ENCODE results near the gene CBY3.

Gene CBY3

DNA sequence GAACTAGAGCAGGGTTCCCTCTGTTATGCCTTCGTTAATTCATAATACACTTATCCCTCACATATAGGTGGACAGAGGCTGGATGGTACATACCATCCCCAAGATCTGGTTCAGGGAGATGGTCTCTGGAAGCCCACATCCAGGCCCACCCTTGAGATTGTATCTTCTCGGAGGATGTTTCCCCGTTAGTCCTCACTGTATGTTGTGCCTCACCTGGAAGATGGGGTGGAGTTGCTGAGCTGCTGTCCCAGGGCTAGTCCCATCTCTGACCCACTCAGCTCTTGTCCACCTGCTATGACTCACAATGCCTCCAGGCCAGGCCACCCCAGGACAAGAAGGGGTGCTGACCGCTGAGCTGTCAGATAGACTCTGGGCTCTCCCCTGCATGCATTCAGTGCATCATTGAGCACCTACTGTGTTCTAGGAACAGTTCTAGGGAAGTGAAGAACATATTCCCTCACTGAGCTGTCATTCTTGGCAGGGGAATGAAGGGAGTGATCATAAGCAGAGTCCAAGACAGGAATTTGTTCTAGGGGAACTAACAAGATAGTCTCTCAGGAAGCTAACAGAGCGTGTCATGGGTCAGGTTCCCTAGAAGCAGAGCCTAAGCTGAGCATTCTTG, at the start of gene CBY3:
TSS of gene CBY3 (minus strand) at position 255 of the 622 bp plus-strand sequence. CDS start at position 139, 116 bp downstream.
- TF ChIP-seq, protein P1, sequence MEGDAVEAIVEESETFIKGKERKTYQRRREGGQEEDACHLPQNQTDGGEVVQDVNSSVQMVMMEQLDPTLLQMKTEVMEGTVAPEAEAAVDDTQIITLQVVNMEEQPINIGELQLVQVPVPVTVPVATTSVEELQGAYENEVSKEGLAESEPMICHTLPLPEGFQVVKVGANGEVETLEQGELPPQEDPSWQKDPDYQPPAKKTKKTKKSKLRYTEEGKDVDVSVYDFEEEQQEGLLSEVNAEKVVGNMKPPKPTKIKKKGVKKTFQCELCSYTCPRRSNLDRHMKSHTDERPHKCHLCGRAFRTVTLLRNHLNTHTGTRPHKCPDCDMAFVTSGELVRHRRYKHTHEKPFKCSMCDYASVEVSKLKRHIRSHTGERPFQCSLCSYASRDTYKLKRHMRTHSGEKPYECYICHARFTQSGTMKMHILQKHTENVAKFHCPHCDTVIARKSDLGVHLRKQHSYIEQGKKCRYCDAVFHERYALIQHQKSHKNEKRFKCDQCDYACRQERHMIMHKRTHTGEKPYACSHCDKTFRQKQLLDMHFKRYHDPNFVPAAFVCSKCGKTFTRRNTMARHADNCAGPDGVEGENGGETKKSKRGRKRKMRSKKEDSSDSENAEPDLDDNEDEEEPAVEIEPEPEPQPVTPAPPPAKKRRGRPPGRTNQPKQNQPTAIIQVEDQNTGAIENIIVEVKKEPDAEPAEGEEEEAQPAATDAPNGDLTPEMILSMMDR (IDR thresholded peaks at IDR 0.05; ENCODE audit: insufficient read depth, missing control alignments), result no peak
- DNase-seq (ENCODE audit: insufficient read length, low spot score) (no peak), FAIRE-seq (no peak)

DNA sequence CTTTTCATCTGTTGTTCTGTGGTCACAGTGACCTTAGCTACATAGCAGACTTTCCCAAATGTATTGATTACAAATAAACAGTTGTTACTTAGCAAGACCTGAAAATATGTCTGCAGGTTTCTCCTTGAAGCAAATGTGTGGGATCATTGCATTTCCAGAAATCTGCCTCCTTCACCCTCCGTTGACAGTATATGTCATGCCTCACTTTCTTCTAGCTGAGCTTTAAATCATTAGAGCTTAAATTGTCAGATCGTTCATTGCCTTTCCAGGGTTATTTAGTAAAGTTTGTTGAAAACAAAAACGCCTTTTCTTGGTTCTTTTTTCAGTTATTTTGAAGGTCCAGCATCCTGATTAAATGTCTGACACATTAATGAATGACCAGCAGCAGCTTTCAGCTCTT, 49.5 kb upstream of the CBY3 start:
- FAIRE-seq, result no peak
- TF ChIP-seq, protein P1 (IDR thresholded peaks at IDR 0.05; ENCODE audit: insufficient read depth, missing control alignments), result no peak

GRCh38 chr5:179729727-179730126, 48.9 kb upstream of the CBY3 start:
- FAIRE-seq (no peak), DNase-seq (ENCODE audit: insufficient read length, low spot score) (no peak)
- TF ChIP-seq, protein P1 (IDR thresholded peaks at IDR 0.05; ENCODE audit: insufficient read depth, missing control alignments), result no peak

More for the DNA sequence above, 49.5 kb upstream of the CBY3 start:
- no peak for DNase-seq (ENCODE audit: insufficient read length, low spot score)

DNA sequence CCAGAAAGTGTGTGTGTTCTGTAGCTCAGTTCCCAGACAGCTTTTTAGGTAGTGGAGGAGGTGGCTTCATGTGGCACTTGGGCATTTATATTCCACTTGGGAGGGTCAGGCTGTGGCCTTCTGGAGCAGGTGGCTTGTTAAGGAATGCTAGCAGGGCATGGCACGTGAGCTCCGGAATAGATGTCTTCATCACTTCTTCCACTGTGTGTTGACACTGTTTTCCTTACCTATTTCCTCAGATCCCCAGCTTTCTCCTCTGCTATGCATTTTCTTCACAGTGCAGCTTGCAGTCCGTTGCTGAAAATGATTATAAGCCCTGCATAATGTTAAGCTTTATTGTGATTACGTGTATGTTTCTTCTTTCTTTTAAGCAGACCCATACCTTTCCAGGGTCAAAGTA, 48.5 kb upstream of the CBY3 start:
- DNase-seq (ENCODE audit: insufficient read length, low spot score) (no peak), FAIRE-seq (no peak)
- TF ChIP-seq, protein P1 (IDR thresholded peaks at IDR 0.05; ENCODE audit: insufficient read depth, missing control alignments), result no peak

GRCh38 chr5:179727106-179727505, 46.3 kb upstream of the CBY3 start:
- FAIRE-seq (no peak), DNase-seq (ENCODE audit: insufficient read length, low spot score) (no peak)
- TF ChIP-seq, protein P1 (IDR thresholded peaks at IDR 0.05; ENCODE audit: insufficient read depth, missing control alignments), result no peak

DNA sequence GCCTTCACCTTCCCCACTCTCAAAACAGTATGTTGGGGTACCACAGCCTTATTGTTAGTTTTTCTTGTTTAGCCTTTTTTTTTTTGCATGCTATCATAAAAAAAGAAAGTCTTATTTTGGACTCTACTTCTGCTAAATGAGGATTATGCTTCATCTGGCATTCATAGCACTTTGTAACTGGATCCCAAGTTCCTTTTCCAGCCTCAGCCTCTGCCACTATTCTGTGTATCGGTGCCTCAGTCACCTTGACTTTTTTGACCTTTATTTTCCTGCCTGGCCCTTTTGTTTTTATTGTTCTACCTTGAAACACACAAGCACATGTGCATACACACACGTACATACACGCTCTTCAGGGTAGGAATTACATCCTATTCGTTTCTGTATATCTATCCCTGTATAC, 43.3 kb upstream of the CBY3 start:
- FAIRE-seq (no peak), DNase-seq (ENCODE audit: insufficient read length, low spot score) (no peak)
- TF ChIP-seq, protein P1 (IDR thresholded peaks at IDR 0.05; ENCODE audit: insufficient read depth, missing control alignments), result no peak

DNA sequence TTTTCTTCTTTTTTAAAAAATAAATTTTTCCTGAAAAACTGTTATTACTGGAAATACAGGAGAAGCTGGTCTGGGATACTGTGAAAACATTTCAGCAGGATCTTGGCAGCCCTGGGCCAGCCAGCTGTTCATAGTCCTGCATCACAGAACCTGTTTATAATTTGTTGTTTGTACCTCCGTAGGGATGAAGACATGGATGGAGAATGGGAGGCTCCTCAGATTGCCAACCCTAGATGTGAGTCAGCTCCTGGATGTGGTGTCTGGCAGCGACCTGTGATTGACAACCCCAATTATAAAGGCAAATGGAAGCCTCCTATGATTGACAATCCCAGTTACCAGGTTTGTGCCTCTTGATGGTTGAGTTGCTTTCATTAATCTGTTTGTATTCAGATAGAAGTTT, 39.4 kb upstream of the CBY3 start:
- DNase-seq (ENCODE audit: insufficient read length, low spot score), result no peak
- TF ChIP-seq, protein P1 (IDR thresholded peaks at IDR 0.05; ENCODE audit: insufficient read depth, missing control alignments), result no peak
- no peak for FAIRE-seq

All from D721Med (cell line).